Measurements from ENCODE around the gene RBM8A. TPM values are rescaled to one million over a fixed set of nuclear protein-coding genes. Genes with fewer than 3 reads are reported as not detected.

Gene RBM8A
- total RNA-seq, 1 donor from 2014 or later = 178 TPM

DNA sequence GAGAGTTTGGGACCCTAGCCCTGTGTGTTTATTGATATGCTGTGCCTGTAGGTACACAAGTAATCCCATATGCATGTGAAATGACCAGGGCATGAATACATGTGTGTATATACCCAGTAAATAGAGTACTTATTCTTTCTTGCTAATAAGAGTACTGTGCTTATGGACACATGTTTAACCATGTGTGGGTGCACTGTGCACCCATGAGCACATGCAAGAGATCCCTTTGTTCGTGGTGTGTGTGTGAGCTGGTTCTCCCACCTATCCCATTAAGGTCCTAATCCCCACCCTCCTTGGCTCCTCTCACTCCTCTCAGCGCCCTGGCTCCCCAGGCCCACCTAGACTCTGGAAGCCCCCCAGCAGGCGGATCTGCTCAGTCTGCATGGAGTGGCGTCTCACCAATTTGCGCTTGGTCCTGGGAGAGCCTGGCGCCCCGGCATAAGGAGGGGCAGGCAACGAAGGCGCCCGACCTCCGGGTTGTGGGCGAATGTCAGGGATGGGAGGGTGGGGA is 32.7 kb upstream of the RBM8A start:
- intact Hi-C loops (cut with micrococcal nuclease) = loop anchor here (5.0 kb wide), 1 partner anchor 37 kb away; the partner anchor contains the start of gene TXNIP
- Mint-ChIP-seq H3K27me3 (no peaks in the 10 kb centered on the region), H3K36me3 (ENCODE audit: low read depth) (peaks cover 10% of the 10 kb centered on the region), H3K27ac (no peak overlapping the region), H3K9me3 (no peaks in the 10 kb centered on the region), H3K4me3 (peak overlapping the region; percentile 90), H3K4me1 (peaks cover 82% of the 10 kb centered on the region)
- TF ChIP-seq, protein P1, sequence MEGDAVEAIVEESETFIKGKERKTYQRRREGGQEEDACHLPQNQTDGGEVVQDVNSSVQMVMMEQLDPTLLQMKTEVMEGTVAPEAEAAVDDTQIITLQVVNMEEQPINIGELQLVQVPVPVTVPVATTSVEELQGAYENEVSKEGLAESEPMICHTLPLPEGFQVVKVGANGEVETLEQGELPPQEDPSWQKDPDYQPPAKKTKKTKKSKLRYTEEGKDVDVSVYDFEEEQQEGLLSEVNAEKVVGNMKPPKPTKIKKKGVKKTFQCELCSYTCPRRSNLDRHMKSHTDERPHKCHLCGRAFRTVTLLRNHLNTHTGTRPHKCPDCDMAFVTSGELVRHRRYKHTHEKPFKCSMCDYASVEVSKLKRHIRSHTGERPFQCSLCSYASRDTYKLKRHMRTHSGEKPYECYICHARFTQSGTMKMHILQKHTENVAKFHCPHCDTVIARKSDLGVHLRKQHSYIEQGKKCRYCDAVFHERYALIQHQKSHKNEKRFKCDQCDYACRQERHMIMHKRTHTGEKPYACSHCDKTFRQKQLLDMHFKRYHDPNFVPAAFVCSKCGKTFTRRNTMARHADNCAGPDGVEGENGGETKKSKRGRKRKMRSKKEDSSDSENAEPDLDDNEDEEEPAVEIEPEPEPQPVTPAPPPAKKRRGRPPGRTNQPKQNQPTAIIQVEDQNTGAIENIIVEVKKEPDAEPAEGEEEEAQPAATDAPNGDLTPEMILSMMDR (IDR thresholded peaks at IDR 0.05) = no peak
- ATAC-seq (ENCODE audit: low read depth) (no peak), DNase-seq (no peak)
- CTCF ChIA-PET = no interaction called here
- POLR2A ChIA-PET = interaction anchor here (0.6 to 5.1 kb wide), 10 partner anchors 19 to 101 kb away, joined by 4 to 88 read pairs (median 32); partner anchors contain the start of genes PEX11B, PIAS3 and RBM8A

DNA sequence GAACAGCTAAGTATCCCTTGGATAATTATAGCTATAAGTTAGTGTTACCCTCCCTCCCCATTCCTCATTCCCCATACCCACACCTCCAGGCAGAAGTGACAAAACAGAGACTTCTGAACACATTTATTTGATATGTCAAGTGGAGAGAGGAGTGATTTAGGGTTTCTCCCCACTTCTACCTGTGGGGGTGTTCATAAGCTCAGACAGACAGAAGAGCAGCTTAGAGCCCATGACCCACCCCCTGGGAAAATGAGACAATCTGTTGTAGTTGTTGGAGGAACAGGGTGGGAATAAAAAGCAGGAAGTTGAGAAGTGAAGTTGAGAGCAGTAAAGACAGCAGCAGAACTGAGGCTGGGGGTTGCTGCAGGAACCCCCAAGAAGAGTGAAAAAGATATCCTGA is 32.0 kb upstream of the RBM8A start:
- no peaks in the 10 kb centered on the region for H3K9me3 Mint-ChIP-seq
- POLR2A ChIA-PET = interaction anchor here (0.6 to 4.7 kb wide), 11 partner anchors 19 to 678 kb away, joined by 4 to 88 read pairs (median 16); partner anchors contain the start of genes PEX11B, PIAS3, POLR3C and RBM8A
- CTCF ChIA-PET = interaction anchor here (2.6 kb wide), 1 partner anchor 32 kb away, joined by 23 read pairs; the partner anchor contains the start of gene RBM8A
- DNase-seq (no peak), ATAC-seq (ENCODE audit: low read depth) (no peak)
- H3K27ac Mint-ChIP-seq = peak overlapping the region; percentile 30
- intact Hi-C loops (cut with micrococcal nuclease) = no loop called here
- H3K4me1 Mint-ChIP-seq = peaks cover 81% of the 10 kb centered on the region
- H3K4me3 Mint-ChIP-seq = peak overlapping the region; percentile 90
- no peaks in the 10 kb centered on the region for H3K27me3 Mint-ChIP-seq
- peaks cover 9% of the 10 kb centered on the region for H3K36me3 Mint-ChIP-seq (ENCODE audit: low read depth)
- TF ChIP-seq, protein P1 (IDR thresholded peaks at IDR 0.05) = no peak

DNA sequence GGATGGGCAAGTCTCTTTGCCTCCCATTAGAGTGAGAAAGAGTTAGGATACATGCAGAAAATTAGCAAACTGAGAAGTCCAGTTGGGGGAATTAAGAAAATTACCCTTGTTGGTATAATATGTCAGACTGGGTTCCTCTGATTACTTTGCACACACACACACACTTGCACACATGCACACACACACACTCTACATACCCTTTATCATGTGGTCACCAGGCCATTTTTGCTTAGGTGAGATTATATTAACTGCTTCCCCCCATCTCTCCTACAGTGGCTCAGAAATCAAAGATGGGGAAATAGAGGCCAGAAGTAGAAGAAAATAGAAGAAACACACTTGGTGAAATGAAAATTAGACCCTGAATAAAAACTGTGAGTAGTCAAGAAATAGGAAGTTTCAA is 31.4 kb upstream of the RBM8A start:
- ATAC-seq (ENCODE audit: low read depth) = no peak
- intact Hi-C loops (cut with micrococcal nuclease) = loop anchor here (1.0 kb wide), 3 partner anchors 21 to 40 kb away; partner anchors contain the start of genes PEX11B and RBM8A
- Mint-ChIP-seq H3K4me3 (peak overlapping the region; percentile 90), H3K27me3 (no peaks in the 10 kb centered on the region), H3K4me1 (peaks cover 75% of the 10 kb centered on the region), H3K27ac (peak overlapping the region; percentile 3), H3K36me3 (ENCODE audit: low read depth) (peaks cover 12% of the 10 kb centered on the region), H3K9me3 (no peaks in the 10 kb centered on the region)
- CTCF ChIA-PET = interaction anchor here (0.8 to 2.6 kb wide), 7 partner anchors 19 to 113 kb away, joined by 3 to 23 read pairs (median 5); partner anchors contain the start of genes NUDT17 and RBM8A
- no peak for DNase-seq
- TF ChIP-seq, protein P1 (IDR thresholded peaks at IDR 0.05) = no peak
- POLR2A ChIA-PET = interaction anchor here (1.1 to 4.7 kb wide), 15 partner anchors 20 to 678 kb away, joined by 3 to 88 read pairs (median 11); partner anchors contain the start of genes NUDT17, PEX11B, PIAS3 and POLR3C

DNA sequence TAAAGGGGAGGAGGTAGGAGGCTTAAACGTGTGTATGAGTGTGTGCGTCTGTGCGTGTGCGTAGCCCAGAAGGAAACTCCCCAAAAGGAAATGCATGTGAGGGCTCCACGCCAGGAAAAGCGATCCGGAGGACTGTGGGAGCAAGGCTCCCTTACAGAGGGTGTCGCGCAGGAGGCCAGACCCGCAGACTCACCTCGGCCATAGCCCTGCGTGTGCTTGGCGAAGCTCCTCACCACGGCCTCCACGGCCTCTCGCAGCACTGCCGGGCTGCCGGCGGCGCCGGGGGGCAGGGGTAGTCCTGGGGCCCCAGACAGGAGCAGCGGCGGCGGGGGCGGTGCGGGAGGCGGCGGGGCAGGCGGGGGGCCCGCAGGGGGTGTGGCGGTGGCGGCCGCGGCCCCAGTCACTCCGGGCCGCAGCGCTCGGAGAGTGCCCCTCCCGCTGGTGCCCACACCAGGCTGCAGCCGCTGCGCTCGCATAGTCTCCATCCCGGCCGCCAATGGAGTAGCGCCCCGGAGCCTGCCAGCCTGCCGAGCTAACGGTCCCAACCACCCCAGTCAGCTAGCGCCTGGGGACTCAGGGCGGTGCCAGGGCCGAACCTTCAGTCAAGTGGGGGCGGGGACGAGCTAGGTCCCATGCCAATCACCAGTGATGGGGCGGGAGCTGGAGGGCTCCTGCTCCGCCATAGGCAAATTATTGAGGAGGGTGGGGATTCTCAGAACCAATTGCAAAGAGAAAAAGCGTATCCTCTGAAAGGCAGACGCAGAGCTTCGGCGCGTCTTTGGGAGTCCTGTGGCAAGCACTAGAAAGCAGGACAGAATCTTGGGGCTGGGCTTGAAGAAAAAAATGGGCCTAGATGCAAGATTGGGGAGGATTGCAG is 30.4 kb upstream of the RBM8A start, which contains the start of gene LIX1L:
LIX1L (minus strand) TSS at position 575 of the 877 bp plus-strand sequence; CDS start at position 485, 90 bp downstream.
- POLR2A ChIA-PET = interaction anchor here (0.6 to 4.7 kb wide), 25 partner anchors 8 to 677 kb away, joined by 3 to 88 read pairs (median 7); partner anchors contain the start of genes NUDT17, PEX11B, PIAS3 and POLR3C
- intact Hi-C loops (cut with micrococcal nuclease) = loop anchor here (1.0 kb wide), 4 partner anchors 22 to 39 kb away; partner anchors contain the start of genes PEX11B and RBM8A
- peak; percentile 87 for DNase-seq
- CTCF ChIA-PET = interaction anchor here (0.8 to 2.6 kb wide), 10 partner anchors 8 to 112 kb away, joined by 3 to 23 read pairs (median 5); partner anchors contain the start of genes NUDT17 and RBM8A
- TF ChIP-seq, protein P1 (IDR thresholded peaks at IDR 0.05) = no peak
- Mint-ChIP-seq H3K4me3 (peak within 1 kb of the TSS; percentile 96), H3K9me3 (no peaks in the 10 kb centered on the region), H3K4me1 (peaks cover 64% of the 10 kb centered on the region), H3K27me3 (no peaks in the 10 kb centered on the region), H3K27ac (peak within 1 kb of the TSS; percentile 94), H3K36me3 (ENCODE audit: low read depth) (peaks cover 13% of the 10 kb centered on the region)
- peak; percentile 89 for ATAC-seq (ENCODE audit: low read depth)

Measured in activated B cell treated with CpG ODN at 0.5 μM for 24 hours (primary cell).